ENCODE data around the gene KMO.

The KMO gene

DNA sequence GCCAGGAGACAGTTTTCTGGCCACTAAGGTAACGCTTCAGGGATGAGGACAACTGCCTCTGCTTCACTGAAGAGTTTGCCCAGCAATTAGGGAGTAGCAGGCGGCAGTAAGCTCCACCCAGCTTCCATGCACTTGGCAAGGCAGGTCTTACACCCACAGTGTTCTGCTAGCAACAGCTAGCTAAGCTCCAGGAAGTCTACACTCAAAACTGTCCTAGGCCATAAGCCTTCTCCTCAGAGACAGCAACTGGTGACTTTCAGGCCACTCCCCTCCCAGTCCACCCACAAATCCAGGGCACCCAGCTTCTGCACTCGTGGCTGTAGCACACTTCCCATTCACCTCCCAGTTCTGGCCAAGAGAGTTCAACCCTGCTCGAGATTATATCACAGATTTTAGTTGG, 47.3 kb downstream of the KMO start:
- Histone ChIP-seq H3K36me3 (ENCODE audit: control insufficient read depth, low read depth, low read length) (no peaks in the 10 kb centered on the region), H3K4me3 (ENCODE audit: low read length) (no peak overlapping the region), H3K27ac (ENCODE audit: low read length) (no peak overlapping the region), H3K9me3 (ENCODE audit: control insufficient read depth, low read depth, low read length) (no peaks in the 10 kb centered on the region), H3K27me3 (ENCODE audit: control insufficient read depth, insufficient read depth, low read length) (no peaks in the 10 kb centered on the region), H3K4me1 (ENCODE audit: control insufficient read depth, low read depth, low read length) (no peaks in the 10 kb centered on the region), H3K9ac (ENCODE audit: low read length) (no peak overlapping the region)

DNA sequence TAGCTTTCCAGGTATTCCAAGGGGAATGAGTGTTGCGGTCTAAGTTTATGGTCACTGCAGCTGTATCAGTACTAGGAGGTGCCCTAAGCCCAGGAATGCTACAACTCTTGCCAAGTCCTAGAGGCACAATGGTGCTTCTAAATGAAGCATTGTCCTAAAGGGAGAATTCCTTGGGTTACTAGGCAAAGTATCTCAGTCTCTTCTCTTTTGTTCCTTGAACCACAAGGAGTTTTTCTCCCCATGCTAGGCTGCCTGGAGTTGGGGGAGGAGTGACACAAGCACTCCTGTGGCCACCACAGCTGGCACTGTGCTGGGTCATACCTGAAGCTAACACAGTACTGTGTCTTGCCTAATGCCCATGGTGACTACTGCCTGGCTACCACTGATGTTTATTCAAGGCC, 50.7 kb downstream of the KMO start:
- Histone ChIP-seq H3K27me3 (ENCODE audit: control insufficient read depth, insufficient read depth, low read length) (no peaks in the 10 kb centered on the region), H3K27ac (ENCODE audit: low read length) (no peak overlapping the region), H3K4me1 (ENCODE audit: control insufficient read depth, low read depth, low read length) (no peaks in the 10 kb centered on the region), H3K9ac (ENCODE audit: low read length) (no peak overlapping the region), H3K36me3 (ENCODE audit: control insufficient read depth, low read depth, low read length) (no peaks in the 10 kb centered on the region), H3K4me3 (ENCODE audit: low read length) (no peak overlapping the region), H3K9me3 (ENCODE audit: control insufficient read depth, low read depth, low read length) (no peaks in the 10 kb centered on the region)

DNA sequence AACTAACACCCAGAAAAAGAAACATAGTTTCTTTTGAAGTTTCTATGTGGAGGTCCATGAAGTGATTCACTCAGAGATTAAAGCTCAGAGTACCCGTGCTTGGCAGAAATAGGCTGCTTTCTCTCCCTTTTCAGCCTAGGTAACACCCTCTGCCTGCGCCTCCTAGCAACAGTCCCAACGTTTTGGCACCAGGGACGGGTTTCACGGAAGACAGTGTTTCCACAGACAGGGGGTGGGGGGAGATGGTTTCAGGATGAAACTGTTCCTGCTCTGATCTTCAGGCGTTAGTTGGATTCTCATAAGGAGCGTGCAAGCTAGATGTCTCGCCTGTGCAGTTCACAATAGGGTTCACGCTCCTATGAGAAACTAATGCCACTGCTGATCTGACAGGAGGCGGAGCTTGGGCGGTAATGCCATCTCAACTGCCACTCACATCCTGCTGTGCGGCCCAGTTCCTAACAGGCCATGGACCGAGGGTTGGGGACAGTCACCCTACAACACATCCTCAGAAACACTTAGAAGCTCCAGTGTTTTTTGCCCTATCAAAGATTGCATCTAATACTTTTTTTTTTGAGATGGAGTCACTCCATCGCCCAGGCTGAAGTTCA, 54.8 kb downstream of the KMO start:
- Histone ChIP-seq H3K27me3 (ENCODE audit: control insufficient read depth, insufficient read depth, low read length) (no peaks in the 10 kb centered on the region), H3K36me3 (ENCODE audit: control insufficient read depth, low read depth, low read length) (no peaks in the 10 kb centered on the region), H3K4me1 (ENCODE audit: control insufficient read depth, low read depth, low read length) (no peaks in the 10 kb centered on the region), H3K27ac (ENCODE audit: low read length) (no peak overlapping the region), H3K9me3 (ENCODE audit: control insufficient read depth, low read depth, low read length) (no peaks in the 10 kb centered on the region), H3K9ac (ENCODE audit: low read length) (no peak overlapping the region), H3K4me3 (ENCODE audit: low read length) (no peak overlapping the region)

DNA sequence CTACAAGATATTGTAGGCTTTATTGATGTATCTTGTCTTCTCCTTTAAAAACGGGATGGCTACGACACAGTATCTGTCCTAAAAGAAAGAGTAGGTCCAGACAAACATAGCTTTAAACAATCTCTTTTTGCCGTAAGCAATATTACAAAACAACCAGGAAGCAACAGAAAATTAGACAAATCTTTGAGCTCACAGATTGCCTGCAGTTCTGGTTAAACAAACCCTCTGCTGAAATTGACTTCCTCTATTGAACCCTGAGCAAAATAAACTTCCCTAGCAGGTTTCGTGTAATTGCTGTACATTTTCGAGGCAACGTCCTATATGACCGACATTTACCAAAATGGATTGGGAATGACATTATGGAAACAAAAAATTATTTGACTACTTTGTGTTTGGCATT, 57.3 kb downstream of the KMO start:
- Histone ChIP-seq H3K4me3 (ENCODE audit: low read length) (no peak overlapping the region), H3K27ac (ENCODE audit: low read length) (no peak overlapping the region), H3K4me1 (ENCODE audit: control insufficient read depth, low read depth, low read length) (no peaks in the 10 kb centered on the region), H3K27me3 (ENCODE audit: control insufficient read depth, insufficient read depth, low read length) (no peaks in the 10 kb centered on the region), H3K36me3 (ENCODE audit: control insufficient read depth, low read depth, low read length) (no peaks in the 10 kb centered on the region), H3K9me3 (ENCODE audit: control insufficient read depth, low read depth, low read length) (no peaks in the 10 kb centered on the region), H3K9ac (ENCODE audit: low read length) (no peak overlapping the region)

DNA sequence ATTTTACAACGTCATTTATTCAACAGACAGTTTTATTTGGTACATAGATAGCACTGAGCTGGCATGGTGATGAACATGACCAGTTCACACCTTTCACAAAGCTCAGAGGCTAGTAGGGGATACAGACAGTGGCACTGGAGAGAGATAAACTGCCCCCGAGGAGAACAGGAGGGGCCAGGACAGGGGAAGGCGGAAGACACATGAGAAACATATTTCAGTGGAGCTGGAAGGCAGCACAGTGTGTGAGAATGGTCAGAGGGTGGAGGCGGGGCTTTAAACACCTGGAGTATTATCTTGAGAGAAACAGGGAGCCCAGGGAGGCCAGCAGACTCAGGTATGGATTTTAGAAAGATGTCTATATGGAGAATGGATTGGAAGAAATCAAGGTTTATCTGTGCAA, 58.5 kb downstream of the KMO start:
- H3K27ac ChIP-seq (ENCODE audit: low read length): no peak overlapping the region
- no peaks in the 10 kb centered on the region for H3K36me3 ChIP-seq (ENCODE audit: control insufficient read depth, low read depth, low read length)
- H3K9ac ChIP-seq (ENCODE audit: low read length): no peak overlapping the region
- H3K27me3 ChIP-seq (ENCODE audit: control insufficient read depth, insufficient read depth, low read length): no peaks in the 10 kb centered on the region
- H3K4me3 ChIP-seq (ENCODE audit: low read length): no peak overlapping the region
- no peaks in the 10 kb centered on the region for H3K9me3 ChIP-seq (ENCODE audit: control insufficient read depth, low read depth, low read length)
- H3K4me1 ChIP-seq (ENCODE audit: control insufficient read depth, low read depth, low read length): no peaks in the 10 kb centered on the region

DNA sequence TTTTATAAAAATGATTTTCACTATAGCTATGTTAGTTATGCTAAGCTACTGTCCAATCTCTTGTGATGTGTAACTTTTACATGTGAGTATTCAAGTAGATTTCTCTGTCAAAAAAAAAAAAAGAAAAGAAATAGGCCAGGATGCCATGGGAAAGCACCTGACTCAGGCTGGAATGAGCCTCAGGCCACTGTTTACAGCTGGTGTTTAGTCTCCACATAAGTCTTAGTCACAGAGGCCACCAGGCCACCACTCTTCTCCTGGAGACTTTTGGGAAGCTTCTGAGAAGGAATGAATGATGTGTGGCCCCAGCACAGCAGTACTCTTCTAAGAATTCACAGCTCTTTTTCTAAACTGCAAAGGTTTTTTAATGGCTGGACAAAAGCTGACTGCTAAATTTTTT, 59.1 kb downstream of the KMO start:
- Histone ChIP-seq H3K36me3 (ENCODE audit: control insufficient read depth, low read depth, low read length) (no peaks in the 10 kb centered on the region), H3K4me1 (ENCODE audit: control insufficient read depth, low read depth, low read length) (no peaks in the 10 kb centered on the region), H3K9ac (ENCODE audit: low read length) (no peak overlapping the region), H3K27me3 (ENCODE audit: control insufficient read depth, insufficient read depth, low read length) (no peaks in the 10 kb centered on the region), H3K9me3 (ENCODE audit: control insufficient read depth, low read depth, low read length) (no peaks in the 10 kb centered on the region), H3K27ac (ENCODE audit: low read length) (no peak overlapping the region), H3K4me3 (ENCODE audit: low read length) (no peak overlapping the region)

DNA sequence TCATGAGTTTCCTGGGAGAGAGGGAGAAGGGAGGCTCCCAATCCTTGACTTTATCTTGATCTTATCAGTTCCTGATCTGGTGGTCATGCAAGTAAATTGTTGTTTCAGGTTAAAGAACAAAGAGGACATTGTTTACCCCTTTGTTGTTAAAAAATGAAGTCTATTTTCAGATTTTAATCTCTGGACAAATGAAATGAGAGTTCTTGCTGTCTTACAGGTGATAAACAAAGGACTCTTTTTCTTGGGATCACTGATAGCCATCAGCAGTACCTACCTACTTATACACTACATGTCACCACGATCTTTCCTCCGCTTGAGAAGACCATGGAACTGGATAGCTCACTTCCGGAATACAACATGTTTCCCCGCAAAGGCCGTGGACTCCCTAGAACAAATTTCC, 59.6 kb downstream of the KMO start:
- H3K9me3 ChIP-seq (ENCODE audit: control insufficient read depth, low read depth, low read length): no peaks in the 10 kb centered on the region
- no peaks in the 10 kb centered on the region for H3K4me1 ChIP-seq (ENCODE audit: control insufficient read depth, low read depth, low read length)
- H3K9ac ChIP-seq (ENCODE audit: low read length): no peak overlapping the region
- no peaks in the 10 kb centered on the region for H3K27me3 ChIP-seq (ENCODE audit: control insufficient read depth, insufficient read depth, low read length)
- no peak overlapping the region for H3K4me3 ChIP-seq (ENCODE audit: low read length)
- H3K36me3 ChIP-seq (ENCODE audit: control insufficient read depth, low read depth, low read length): no peaks in the 10 kb centered on the region
- H3K27ac ChIP-seq (ENCODE audit: low read length): no peak overlapping the region

DNA sequence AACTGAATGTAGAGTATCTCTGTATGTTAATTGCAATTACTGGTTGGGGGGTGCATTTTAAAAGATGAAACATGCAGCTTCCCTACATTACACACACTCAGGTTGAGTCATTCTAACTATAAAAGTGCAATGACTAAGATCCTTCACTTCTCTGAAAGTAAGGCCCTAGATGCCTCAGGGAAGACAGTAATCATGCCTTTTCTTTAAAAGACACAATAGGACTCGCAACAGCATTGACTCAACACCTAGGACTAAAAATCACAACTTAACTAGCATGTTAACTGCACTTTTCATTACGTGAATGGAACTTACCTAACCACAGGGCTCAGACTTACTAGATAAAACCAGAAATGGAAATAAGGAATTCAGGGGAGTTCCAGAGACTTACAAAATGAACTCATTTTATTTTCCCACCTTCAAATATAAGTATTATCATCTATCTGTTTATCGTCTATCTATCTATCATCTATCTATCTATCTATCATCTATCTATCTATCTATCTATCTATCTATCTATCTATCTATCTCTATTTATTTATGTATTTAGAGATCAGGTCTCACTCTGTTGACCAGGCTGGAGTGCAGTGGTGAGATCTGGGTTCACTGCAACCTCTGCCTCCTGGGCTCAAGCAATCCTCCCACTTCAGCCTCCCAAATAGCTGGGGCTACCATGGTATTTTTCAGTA, 60.2 kb downstream of the KMO start:
- Histone ChIP-seq H3K36me3 (ENCODE audit: control insufficient read depth, low read depth, low read length) (no peaks in the 10 kb centered on the region), H3K9me3 (ENCODE audit: control insufficient read depth, low read depth, low read length) (no peaks in the 10 kb centered on the region), H3K9ac (ENCODE audit: low read length) (no peak overlapping the region), H3K27me3 (ENCODE audit: control insufficient read depth, insufficient read depth, low read length) (no peaks in the 10 kb centered on the region), H3K4me3 (ENCODE audit: low read length) (no peak overlapping the region), H3K4me1 (ENCODE audit: control insufficient read depth, low read depth, low read length) (no peaks in the 10 kb centered on the region), H3K27ac (ENCODE audit: low read length) (no peak overlapping the region)

DNA sequence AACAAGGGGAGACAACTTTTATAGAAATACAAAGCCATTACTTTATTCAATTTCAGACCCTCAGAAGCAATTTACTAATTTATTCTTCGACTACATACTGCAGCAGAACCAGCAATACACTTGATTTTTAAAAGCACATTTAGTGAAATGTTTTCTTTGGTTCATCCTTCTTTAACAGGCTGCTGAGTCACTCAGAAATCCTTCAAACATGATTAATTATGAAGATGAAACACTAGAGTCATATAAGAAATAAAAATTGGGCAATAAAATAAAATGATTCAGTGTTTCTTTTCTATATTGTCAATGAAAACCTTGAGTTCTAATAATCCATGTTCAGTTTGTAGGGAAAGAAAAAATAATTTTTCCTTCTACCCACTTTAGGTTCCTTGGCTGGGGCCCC, 61.0 kb downstream of the KMO start:
- Histone ChIP-seq H3K4me3 (ENCODE audit: low read length) (no peak overlapping the region), H3K9me3 (ENCODE audit: control insufficient read depth, low read depth, low read length) (no peaks in the 10 kb centered on the region), H3K9ac (ENCODE audit: low read length) (no peak overlapping the region), H3K4me1 (ENCODE audit: control insufficient read depth, low read depth, low read length) (no peaks in the 10 kb centered on the region), H3K36me3 (ENCODE audit: control insufficient read depth, low read depth, low read length) (no peaks in the 10 kb centered on the region), H3K27me3 (ENCODE audit: control insufficient read depth, insufficient read depth, low read length) (no peaks in the 10 kb centered on the region), H3K27ac (ENCODE audit: low read length) (no peak overlapping the region)

DNA sequence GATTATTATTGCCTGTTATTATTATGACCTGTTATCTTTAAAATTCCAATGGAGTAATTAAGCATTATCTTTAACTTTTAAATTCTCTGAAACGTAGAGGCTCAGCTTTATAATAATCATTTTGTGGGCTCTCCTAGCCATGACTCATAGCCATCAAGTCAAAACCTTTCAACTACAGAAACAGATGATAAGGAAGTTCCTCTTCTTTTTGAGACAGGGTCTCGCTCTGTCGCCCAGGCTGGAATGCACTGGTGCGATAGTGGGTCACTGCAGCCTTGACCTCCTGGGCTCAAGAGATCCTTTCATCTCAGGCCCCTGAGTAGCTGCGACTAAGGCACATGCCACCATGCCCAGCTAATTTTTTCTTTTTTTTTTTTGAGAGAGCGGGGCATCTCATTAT, 64.5 kb downstream of the KMO start:
- H3K27ac ChIP-seq (ENCODE audit: low read length): no peak overlapping the region
- no peak overlapping the region for H3K9ac ChIP-seq (ENCODE audit: low read length)
- H3K27me3 ChIP-seq (ENCODE audit: control insufficient read depth, insufficient read depth, low read length): no peaks in the 10 kb centered on the region
- H3K4me1 ChIP-seq (ENCODE audit: control insufficient read depth, low read depth, low read length): no peaks in the 10 kb centered on the region
- H3K9me3 ChIP-seq (ENCODE audit: control insufficient read depth, low read depth, low read length): no peaks in the 10 kb centered on the region
- no peaks in the 10 kb centered on the region for H3K36me3 ChIP-seq (ENCODE audit: control insufficient read depth, low read depth, low read length)
- no peak overlapping the region for H3K4me3 ChIP-seq (ENCODE audit: low read length)

DNA sequence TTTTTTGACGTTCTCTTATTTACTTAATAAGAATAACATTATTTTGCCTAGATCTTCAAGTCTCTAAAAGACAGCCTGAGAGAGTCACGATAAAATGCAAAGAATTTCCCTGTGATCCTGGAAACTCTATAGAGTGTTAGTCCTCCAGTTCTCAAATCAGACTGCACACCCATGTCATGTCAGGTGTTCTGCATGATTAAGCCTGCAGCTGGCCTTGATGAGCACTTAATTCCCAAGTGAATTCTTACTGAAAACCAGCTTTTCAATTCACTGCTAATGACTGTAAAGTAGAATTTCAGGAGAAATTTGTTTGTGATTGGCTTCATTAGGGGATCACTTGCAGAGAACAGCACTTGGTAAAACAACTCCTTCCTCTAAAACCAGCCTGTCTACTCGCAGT, 66.1 kb downstream of the KMO start:
- no peak overlapping the region for H3K9ac ChIP-seq (ENCODE audit: low read length)
- no peak overlapping the region for H3K4me3 ChIP-seq (ENCODE audit: low read length)
- H3K27ac ChIP-seq (ENCODE audit: low read length): no peak overlapping the region
- no peaks in the 10 kb centered on the region for H3K9me3 ChIP-seq (ENCODE audit: control insufficient read depth, low read depth, low read length)
- no peaks in the 10 kb centered on the region for H3K27me3 ChIP-seq (ENCODE audit: control insufficient read depth, insufficient read depth, low read length)
- no peaks in the 10 kb centered on the region for H3K36me3 ChIP-seq (ENCODE audit: control insufficient read depth, low read depth, low read length)
- H3K4me1 ChIP-seq (ENCODE audit: control insufficient read depth, low read depth, low read length): no peaks in the 10 kb centered on the region

DNA sequence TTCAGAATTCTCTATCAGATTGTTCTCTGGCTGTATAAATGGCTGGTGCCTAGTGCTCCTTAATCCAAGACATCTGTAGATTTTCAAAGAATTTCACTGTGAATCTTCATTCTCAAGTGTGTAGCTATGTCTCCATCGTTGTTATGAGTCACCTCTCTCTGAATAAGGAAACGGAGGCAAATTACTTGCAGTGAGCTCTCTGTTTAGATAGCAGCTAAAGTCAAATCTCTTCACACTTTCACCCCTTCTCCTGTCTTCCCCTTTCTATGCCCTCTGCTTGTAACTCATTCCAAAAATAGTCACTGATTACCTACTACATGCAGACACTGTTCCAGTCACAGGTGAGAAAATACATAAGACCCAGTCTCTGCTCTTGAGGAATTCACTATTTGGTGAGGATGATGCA, 68.3 kb downstream of the KMO start:
- H3K9ac ChIP-seq (ENCODE audit: low read length): no peak overlapping the region
- H3K4me1 ChIP-seq (ENCODE audit: control insufficient read depth, low read depth, low read length): no peaks in the 10 kb centered on the region
- H3K27ac ChIP-seq (ENCODE audit: low read length): no peak overlapping the region
- H3K36me3 ChIP-seq (ENCODE audit: control insufficient read depth, low read depth, low read length): no peaks in the 10 kb centered on the region
- H3K27me3 ChIP-seq (ENCODE audit: control insufficient read depth, insufficient read depth, low read length): no peaks in the 10 kb centered on the region
- H3K9me3 ChIP-seq (ENCODE audit: control insufficient read depth, low read depth, low read length): no peaks in the 10 kb centered on the region
- H3K4me3 ChIP-seq (ENCODE audit: low read length): no peak overlapping the region
